HG02642 (cell line): ENCODE results near the gene LPIN1.
"Not testable (repeated sequence)": the region's sequence is repeated elsewhere in the genome, so short reads cannot be mapped to it uniquely, and the experiment has no call there.

Experiments used
- ATAC-seq: cut with Tn5 transposase; IDR thresholded peaks from one replicate; pipeline ENCODE4 v1.9.1; 2021; ENCODE audit warnings: mild to moderate bottlenecking; ENCODE audit not compliant: unreplicated experiment, poor library complexity

The LPIN1 gene

GRCh38 chr2:11805024-11805423, 58.6 kb downstream of the LPIN1 start:
- no peak for ATAC-seq

- ATAC-seq: no peak
Observed at GRCh38 chr2:11805920-11806319, 59.5 kb downstream of the LPIN1 start.

- ATAC-seq: no peak
Observed at GRCh38 chr2:11807156-11808015, 61.0 kb downstream of the LPIN1 start.

- no peak for ATAC-seq
Observed at GRCh38 chr2:11808016-11808400, 61.6 kb downstream of the LPIN1 start.

- ATAC-seq: no peak
Observed at GRCh38 chr2:11809586-11810236, 63.3 kb downstream of the LPIN1 start.

GRCh38 chr2:11810237-11810977, 64.0 kb downstream of the LPIN1 start:
- ATAC-seq: no peak

GRCh38 chr2:11811036-11811654, 64.7 kb downstream of the LPIN1 start:
- ATAC-seq: no peak

- ATAC-seq: no peak
Observed at GRCh38 chr2:11812466-11813248, 66.2 kb downstream of the LPIN1 start.

GRCh38 chr2:11813345-11813744, 66.9 kb downstream of the LPIN1 start:
- not testable (repeated sequence) for ATAC-seq

GRCh38 chr2:11813951-11814350, 67.5 kb downstream of the LPIN1 start:
- no peak for ATAC-seq

GRCh38 chr2:11814979-11815510, 68.6 kb downstream of the LPIN1 start:
- ATAC-seq: no peak

- ATAC-seq: not testable (repeated sequence)
Observed at GRCh38 chr2:11816935-11817334, 70.5 kb downstream of the LPIN1 start.

- ATAC-seq: no peak
Observed at GRCh38 chr2:11819235-11819729, 72.8 kb downstream of the LPIN1 start.

GRCh38 chr2:11820650-11821049, 74.2 kb downstream of the LPIN1 start:
- ATAC-seq: no peak

- no peak for ATAC-seq
Observed at GRCh38 chr2:11821705-11822104, 75.3 kb downstream of the LPIN1 start.

GRCh38 chr2:11822359-11822745, 75.9 kb downstream of the LPIN1 start:
- ATAC-seq: not testable (repeated sequence)

- no peak for ATAC-seq
Observed at GRCh38 chr2:11822746-11823451, 76.5 kb downstream of the LPIN1 start.

GRCh38 chr2:11824901-11825828, 78.7 kb downstream of the LPIN1 start:
- ATAC-seq: no peak
